Midbrain (tissue), 1 donor: ENCODE results near the gene C2CD4C.
"Not testable (repeated sequence)": the region's sequence is repeated elsewhere in the genome, so short reads cannot be mapped to it uniquely, and the experiment has no call there.

Experiments
- DNase-seq: peaks from one replicate; lab custom pipeline; 2025; lab: John Stamatoyannopoulos, UW

C2CD4C gene

GRCh38 chr19:408902-409515 lies at the start of gene C2CD4C:
Gene C2CD4C, minus strand, starts transcription at chr19:409147. Its CDS starts 786 bp downstream, at chr19:408361.
- no peak for DNase-seq

- no peak for DNase-seq
Measured at GRCh38 chr19:458091-459042, 49.4 kb upstream of the C2CD4C start.

GRCh38 chr19:457636-458035 lies 48.7 kb upstream of the C2CD4C start:
- no peak for DNase-seq

GRCh38 chr19:456547-457110 lies 47.7 kb upstream of the C2CD4C start:
- no peak for DNase-seq

GRCh38 chr19:455851-456546 lies 47.1 kb upstream of the C2CD4C start:
- no peak for DNase-seq

- no peak for DNase-seq
Measured at GRCh38 chr19:455031-455705, 46.2 kb upstream of the C2CD4C start.

- no peak for DNase-seq
Measured at GRCh38 chr19:453606-454005, 44.7 kb upstream of the C2CD4C start.

GRCh38 chr19:452829-453228 lies 43.9 kb upstream of the C2CD4C start:
- no peak for DNase-seq

- DNase-seq: not testable (repeated sequence)
Measured at GRCh38 chr19:450912-451481, 42.0 kb upstream of the C2CD4C start.

- no peak for DNase-seq
Measured at GRCh38 chr19:449916-450315, 41.0 kb upstream of the C2CD4C start.

GRCh38 chr19:447816-448560 lies 39.0 kb upstream of the C2CD4C start:
- DNase-seq: no peak

GRCh38 chr19:447064-447426 lies 38.1 kb upstream of the C2CD4C start:
- no peak for DNase-seq

- DNase-seq: no peak
Measured at GRCh38 chr19:444677-445210, 35.8 kb upstream of the C2CD4C start.

- DNase-seq: no peak
Measured at GRCh38 chr19:443005-443404, 34.1 kb upstream of the C2CD4C start.

- DNase-seq: no peak
Measured at GRCh38 chr19:442085-442484, 33.1 kb upstream of the C2CD4C start.

- DNase-seq: no peak
Measured at GRCh38 chr19:441213-441836, 32.4 kb upstream of the C2CD4C start.

- no peak for DNase-seq
Measured at GRCh38 chr19:440391-441212, 31.7 kb upstream of the C2CD4C start.

- no peak for DNase-seq
Measured at GRCh38 chr19:439167-439900, 30.4 kb upstream of the C2CD4C start.
